Lung (tissue), 12 donors: ENCODE results near the gene FBF1. TPM values are rescaled to one million over a fixed set of nuclear protein-coding genes. Genes with fewer than 3 reads are reported as not detected.
"Not testable (repeated sequence)": the region's sequence is repeated elsewhere in the genome, so short reads cannot be mapped to it uniquely, and the experiment has no call there.

Experiments
- ATAC-seq: fragments of 200-7000 bp; cut with Tn5 transposase; one replicate; pipeline ENCODE4 v1.9.1; 2020; ENCODE audit warnings: moderate number of reproducible peaks; ENCODE audit not compliant: insufficient read depth, low FRiP score
- DNase-seq, 3 donors: peaks; one replicate each; pipeline ENCODE4 v3.0.0-alpha.2; 2013 to 2017
- H3K27ac ChIP-seq, 2 donors: one replicate each; pipeline ENCODE4 v1.5.1; 2013; ENCODE audit warnings: mild to moderate bottlenecking in 2 of 2, moderate library complexity in 2 of 2, control low read depth in 1 of 2, inconsistent platforms in 1 of 2, low read depth in 1 of 2, low read length in 1 of 2
- H3K27me3 ChIP-seq, 3 donors: one replicate each; pipeline ENCODE4 v1.5.1; 2013; ENCODE audit warnings: low read length in 2 of 3; ENCODE audit not compliant: control insufficient read depth in 3 of 3, insufficient read depth in 3 of 3
- H3K36me3 ChIP-seq, 4 donors: one replicate each; pipeline ENCODE4 v1.5.1; 2013; ENCODE audit warnings: low read length in 4 of 4, mild to moderate bottlenecking in 1 of 4, moderate library complexity in 1 of 4; ENCODE audit not compliant: control insufficient read depth in 4 of 4, insufficient read depth in 4 of 4
- H3K4me1 ChIP-seq, 5 donors: one replicate each; pipeline ENCODE4 v1.5.1; 2013; ENCODE audit warnings: low read length in 5 of 5, mild to moderate bottlenecking in 2 of 5, moderate library complexity in 1 of 5; ENCODE audit not compliant: control insufficient read depth in 5 of 5, insufficient read depth in 5 of 5
- H3K4me3 ChIP-seq: one replicate; pipeline ENCODE4 v1.5.1; 2013; ENCODE audit warnings: mild to moderate bottlenecking, control low read depth, moderate library complexity
- H3K9ac ChIP-seq, 2 donors: one replicate each; pipeline ENCODE4 v1.5.1; 2013; ENCODE audit warnings: low read length in 2 of 2, control low read depth in 1 of 2; ENCODE audit not compliant: insufficient read depth in 1 of 2
- H3K9me3 ChIP-seq, 4 donors: one replicate each; pipeline ENCODE4 v1.5.1; 2013; ENCODE audit warnings: low read length in 3 of 4, mild to moderate bottlenecking in 1 of 4, moderate library complexity in 1 of 4; ENCODE audit not compliant: control insufficient read depth in 4 of 4, insufficient read depth in 3 of 4
- WGBS, 2 donors: extraction: QIAGEN DNeasy Blood & Tissue Kit; methylation state at CpG; one replicate each; pipeline ENCODE4 v1.1.7; 2013; 5-methylcytosine and 5-hydroxymethylcytosine counted together
- polyA plus RNA-seq, 2 donors: library from polyadenylated mRNA; stranded (reverse); fragments of 200-250 nt; gene quantifications; one replicate each; pipeline ENCODE4 v1.2.1, GENCODE V29; 2013
- total RNA-seq, 2 donors: library from RNA; depleted of rRNA in 1 of 2; stranded (reverse); fragments of >200 nt in 1 of 2; gene quantifications; one replicate each; pipeline ENCODE4 v1.2.1, GENCODE V29; 2014 to 2021
- TF ChIP-seq, protein P1 (sequence below): IDR thresholded peaks from 2 replicates; pipeline ENCODE4 v1.5.1; 2012; ENCODE audit warnings: mild to moderate bottlenecking; ENCODE audit errors: control extremely low read depth, extremely low read depth
- donor health status: control.
- donor health status: control.
- donor health status: Bipolar disorder and iron deficiency.
- donor health status: healthy.
- donor health status: DM: yes; HTN: yes; CAD: no.

Gene FBF1
- total and polyA plus RNA-seq, 4 donors, result 4.6 to 18.7 (median 13.1) TPM

DNA sequence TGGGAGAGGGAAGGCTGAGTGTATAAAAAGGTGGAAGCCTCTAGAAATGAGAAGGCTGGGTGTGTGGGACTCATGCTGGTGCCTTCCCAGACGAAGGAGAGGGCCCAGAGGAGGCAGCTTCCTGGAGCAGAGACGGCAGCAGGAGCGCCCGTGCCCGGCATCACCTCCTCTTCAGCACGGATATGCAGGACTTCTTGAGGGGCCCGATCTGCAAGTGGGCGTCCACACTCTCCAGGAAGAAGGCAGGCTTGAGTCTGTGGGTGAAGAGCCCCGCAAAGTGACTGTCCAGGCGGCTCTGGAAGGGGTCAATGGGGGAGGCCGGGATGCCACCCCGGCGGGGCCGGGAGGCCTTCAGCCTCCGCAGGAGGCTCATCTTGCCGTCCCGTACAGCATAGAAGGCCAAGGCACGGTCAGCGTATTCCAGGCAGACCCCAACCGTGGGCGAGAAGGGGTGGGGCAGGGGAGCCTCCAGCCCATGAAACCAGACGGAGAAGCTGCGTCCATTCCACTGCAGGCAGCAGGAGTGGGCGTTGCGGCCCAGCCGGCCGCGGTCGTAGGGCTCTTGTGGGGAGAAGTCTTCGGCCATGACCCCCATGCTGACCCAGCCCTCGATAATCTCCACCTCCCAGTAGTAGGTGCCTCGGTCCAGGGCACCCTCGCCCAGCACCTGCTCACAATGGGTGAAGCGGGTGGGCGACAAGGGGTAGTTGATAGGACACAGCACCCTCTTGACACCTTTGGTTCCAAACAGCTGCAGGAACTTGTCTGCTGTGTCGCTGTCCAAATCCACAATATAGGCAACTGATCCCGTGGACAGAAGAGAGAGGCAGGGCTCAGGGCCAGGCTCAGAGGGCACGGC is 66.3 kb downstream of the FBF1 start:
- TF ChIP-seq, protein P1, sequence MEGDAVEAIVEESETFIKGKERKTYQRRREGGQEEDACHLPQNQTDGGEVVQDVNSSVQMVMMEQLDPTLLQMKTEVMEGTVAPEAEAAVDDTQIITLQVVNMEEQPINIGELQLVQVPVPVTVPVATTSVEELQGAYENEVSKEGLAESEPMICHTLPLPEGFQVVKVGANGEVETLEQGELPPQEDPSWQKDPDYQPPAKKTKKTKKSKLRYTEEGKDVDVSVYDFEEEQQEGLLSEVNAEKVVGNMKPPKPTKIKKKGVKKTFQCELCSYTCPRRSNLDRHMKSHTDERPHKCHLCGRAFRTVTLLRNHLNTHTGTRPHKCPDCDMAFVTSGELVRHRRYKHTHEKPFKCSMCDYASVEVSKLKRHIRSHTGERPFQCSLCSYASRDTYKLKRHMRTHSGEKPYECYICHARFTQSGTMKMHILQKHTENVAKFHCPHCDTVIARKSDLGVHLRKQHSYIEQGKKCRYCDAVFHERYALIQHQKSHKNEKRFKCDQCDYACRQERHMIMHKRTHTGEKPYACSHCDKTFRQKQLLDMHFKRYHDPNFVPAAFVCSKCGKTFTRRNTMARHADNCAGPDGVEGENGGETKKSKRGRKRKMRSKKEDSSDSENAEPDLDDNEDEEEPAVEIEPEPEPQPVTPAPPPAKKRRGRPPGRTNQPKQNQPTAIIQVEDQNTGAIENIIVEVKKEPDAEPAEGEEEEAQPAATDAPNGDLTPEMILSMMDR, result no peak
- Histone ChIP-seq H3K4me1 (peaks cover 3 to 49% (median 29%) of the 10 kb centered on the region in 5 donors), H3K36me3 (peaks cover 0 to 11% (median 7%) of the 10 kb centered on the region in 4 donors), H3K9ac (no peak overlapping the region), H3K9me3 (no peaks in the 10 kb centered on the region), H3K27ac (peak overlapping the region in 1 of 2 donors; percentile 96), H3K27me3 (no peaks in the 10 kb centered on the region), H3K4me3 (no peak overlapping the region)
- ATAC-seq, result no peak
- WGBS, 2 donors, result 93 to 97% methylated on average over 38 of the region's 38 CpGs
- no peak for DNase-seq

DNA sequence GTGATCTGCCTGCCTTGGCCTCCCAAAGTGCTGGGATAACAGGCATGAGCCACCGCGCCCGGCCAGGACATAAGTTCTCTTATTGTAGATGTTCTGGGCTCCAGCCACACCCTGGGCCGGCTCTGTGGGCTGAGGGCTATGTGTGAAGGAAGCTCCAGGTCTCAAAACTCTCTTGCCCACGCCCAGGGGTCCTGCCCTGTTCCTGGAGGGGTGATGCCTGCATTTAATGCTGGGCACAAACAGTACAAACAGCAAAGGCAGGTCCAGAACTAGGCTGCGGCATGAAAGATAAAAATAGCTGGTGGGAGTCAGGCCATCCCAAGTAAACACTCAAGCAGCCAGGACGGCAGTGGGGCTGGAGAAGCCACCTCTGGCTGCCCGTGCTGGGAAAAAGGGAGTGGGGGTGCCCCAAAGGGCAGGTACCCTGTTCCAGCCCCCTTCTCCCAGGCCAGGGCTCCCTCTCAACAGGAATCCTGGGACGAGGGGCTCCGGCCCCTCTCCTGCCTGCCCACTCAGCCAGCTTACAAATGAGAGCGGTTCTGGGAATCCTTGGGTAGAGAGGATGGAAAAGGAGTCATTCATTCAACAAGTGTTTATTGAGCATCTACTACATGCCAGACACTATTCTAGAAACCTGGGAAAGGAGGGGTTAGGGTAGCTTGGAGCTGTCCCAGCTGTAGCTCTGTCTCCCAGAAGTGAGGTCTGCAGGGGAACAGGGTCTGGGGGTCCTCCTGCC is 67.1 kb downstream of the FBF1 start:
- Histone ChIP-seq H3K9ac (no peak overlapping the region), H3K27ac (peak overlapping the region; percentile 87 to 96), H3K4me1 (peaks cover 3 to 55% (median 31%) of the 10 kb centered on the region in 5 donors), H3K27me3 (no peaks in the 10 kb centered on the region), H3K4me3 (no peak overlapping the region), H3K36me3 (peaks cover 0 to 11% (median 7%) of the 10 kb centered on the region in 4 donors), H3K9me3 (no peaks in the 10 kb centered on the region)
- ATAC-seq, result no peak
- TF ChIP-seq, protein P1, result no peak
- 62 to 79% methylated on average over 11 of the region's 11 CpGs for WGBS, 2 donors
- no peak for DNase-seq

DNA sequence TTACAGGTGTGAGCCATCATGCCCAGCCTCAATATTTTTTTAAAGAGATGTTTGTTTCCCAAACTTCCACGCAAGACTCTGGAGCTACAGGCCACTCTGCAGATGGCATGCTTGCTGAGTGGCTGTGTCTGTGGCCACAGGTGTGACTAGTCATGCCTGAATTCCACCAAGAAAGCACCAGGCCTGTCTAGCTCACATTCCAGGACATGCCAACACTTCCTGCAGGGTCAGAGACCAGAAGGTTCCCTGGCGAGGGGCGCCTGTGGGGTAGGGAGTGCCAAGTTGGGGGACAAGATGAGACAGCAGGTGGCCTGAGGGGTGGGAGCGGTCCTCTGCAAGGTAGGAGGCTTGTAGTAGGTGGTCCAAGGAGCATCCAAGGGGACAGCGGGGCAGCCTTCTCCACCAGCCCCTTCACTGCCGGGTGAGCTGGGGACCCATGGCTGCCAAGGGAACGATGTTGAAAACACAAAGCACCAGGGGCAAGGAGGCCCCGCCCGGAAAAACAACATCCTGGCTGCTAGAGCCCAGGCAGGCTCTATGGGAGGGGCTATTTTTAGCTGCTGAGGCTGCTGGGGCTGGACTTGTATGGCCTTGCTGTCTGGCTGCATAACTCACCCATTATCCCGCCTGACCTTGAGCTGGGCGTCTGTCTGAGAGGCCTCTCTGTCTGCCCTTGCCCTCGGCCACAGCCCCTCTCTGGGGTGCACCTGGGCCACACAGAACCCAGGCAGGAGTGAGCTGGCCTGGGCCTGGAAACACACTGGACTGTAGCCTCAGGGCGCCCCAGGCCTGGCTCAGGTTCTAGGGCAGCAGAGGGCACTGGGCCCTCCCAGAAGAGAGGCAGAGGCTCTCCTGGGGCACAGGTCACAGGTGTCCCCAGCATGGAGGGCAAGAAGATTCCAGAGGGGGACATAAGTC is 68.1 kb downstream of the FBF1 start:
- H3K4me1 ChIP-seq, result peaks cover 3 to 58% (median 31%) of the 10 kb centered on the region in 5 donors

DNA sequence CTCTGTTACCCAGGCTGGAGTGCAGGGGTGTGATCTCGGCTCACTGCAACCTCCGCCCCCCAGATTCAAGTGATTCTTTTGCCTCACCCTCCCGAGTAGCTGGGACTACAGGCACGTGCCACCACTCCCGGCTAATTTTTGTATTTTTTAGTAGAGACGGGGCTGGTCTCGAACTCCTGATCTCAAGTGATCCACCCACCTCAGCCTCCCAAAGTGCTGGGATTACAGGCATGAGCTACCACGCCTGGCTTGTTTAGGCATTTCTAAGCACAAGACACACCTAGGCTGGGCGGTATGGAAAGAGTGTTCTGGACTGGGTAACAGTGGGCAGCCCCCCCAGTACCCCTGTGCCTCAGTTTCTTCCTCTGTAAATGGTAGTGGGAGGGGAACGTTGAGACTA is 70.6 kb downstream of the FBF1 start:
- 73 to 89% methylated on average over 10 of the region's 10 CpGs for WGBS, 2 donors
- Histone ChIP-seq H3K27ac (peak overlapping the region; percentile 62 to 88), H3K36me3 (peaks cover 0 to 11% (median 1%) of the 10 kb centered on the region in 4 donors), H3K4me1 (peaks cover 3 to 39% (median 18%) of the 10 kb centered on the region in 5 donors)
- not testable (repeated sequence) for DNase-seq, H3K27me3 ChIP-seq, H3K4me3 ChIP-seq, H3K9me3 ChIP-seq, ATAC-seq, H3K9ac ChIP-seq

More for the DNA sequence above, 68.1 kb downstream of the FBF1 start:
- Histone ChIP-seq H3K27me3 (no peaks in the 10 kb centered on the region), H3K9ac (peak overlapping the region in 1 of 2 donors; percentile 9), H3K9me3 (no peaks in the 10 kb centered on the region), H3K4me3 (no peak overlapping the region), H3K27ac (peak overlapping the region; percentile 87 to 96), H3K36me3 (peaks cover 0 to 11% (median 7%) of the 10 kb centered on the region in 4 donors)
- peak; percentile 66 to 75 (median 70) for DNase-seq
- WGBS, 2 donors, result 41 to 48% methylated on average over 13 of the region's 13 CpGs
- TF ChIP-seq, protein P1, result no peak
- ATAC-seq, result no peak
